Superior temporal gyrus (tissue), 1 donor: ENCODE data around the gene CDKL5.

ENCODE experiments used
- DNase-seq: peaks from one replicate; pipeline ENCODE4 v3.0.0-alpha.2; 2016; ENCODE audit errors: extremely low spot score

CDKL5 gene

DNA sequence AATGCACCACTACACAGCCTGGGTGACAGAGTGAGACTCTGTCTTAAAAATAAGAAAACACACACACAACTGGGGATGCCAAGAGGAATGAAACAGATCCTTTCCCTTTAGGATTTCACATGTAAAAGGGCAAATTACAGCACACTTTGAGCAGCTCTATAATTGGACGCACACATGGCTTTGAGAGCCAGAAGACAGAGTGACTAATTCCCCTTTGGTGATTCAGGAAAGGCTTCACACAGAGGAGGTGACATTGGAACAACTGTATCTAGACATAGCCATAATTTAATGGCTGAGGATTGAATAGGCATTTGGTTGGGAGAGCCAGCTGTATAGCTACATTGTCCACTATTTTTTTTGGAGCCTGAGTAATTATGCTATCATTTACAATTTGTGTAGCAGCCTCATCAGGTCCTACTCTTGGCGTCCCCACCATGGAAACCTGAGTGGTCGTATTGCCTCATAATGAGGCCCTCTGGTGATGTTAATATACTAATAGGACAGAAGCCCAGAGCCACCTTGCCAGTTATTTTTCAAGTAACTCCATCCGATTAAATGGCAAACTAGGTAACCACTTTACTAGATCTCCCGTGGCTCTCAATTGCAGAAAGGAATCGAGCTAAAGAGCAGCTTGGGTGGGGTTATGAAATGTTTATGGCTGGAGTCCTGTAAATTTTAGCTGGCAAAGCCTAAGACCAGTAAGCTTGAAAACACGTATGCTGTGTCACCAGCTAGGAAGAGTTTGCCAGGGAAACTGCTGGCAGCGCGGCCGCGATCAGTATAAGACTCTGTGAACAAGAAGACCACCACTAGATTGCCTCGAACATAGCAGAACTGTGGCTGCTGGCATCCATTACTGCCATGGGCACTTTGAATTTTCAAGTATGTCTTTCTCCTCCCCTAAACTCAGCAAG, 273.6 kb downstream of the CDKL5 start:
- no peak for DNase-seq

GRCh38 chrX:18701621-18702361, 276.4 kb downstream of the CDKL5 start:
- no peak for DNase-seq

- no peak for DNase-seq
Measured at GRCh38 chrX:18702362-18703195, 277.2 kb downstream of the CDKL5 start.
